H1 (cell line): ENCODE results near the gene RNF145. TPM values are rescaled to one million over a fixed set of nuclear protein-coding genes. Genes with fewer than 3 reads are reported as not detected.
"Not testable (repeated sequence)": the region's sequence is repeated elsewhere in the genome, so short reads cannot be mapped to it uniquely, and the experiment has no call there.

Experiments
- CTCF ChIA-PET: fragments of 300-600 bp; sonication (Branson Sonifier 250); formaldehyde crosslinking; loops from one replicate; lab custom pipeline; 2021; ENCODE audit not compliant: partially characterized antibody; lab: Charles Lee
- POLR2A ChIA-PET: fragments of 300-600 bp; sonication (Branson Sonifier 250); formaldehyde crosslinking; loops from one replicate; lab custom pipeline; 2021; ENCODE audit warnings: inconsistent platforms; ENCODE audit not compliant: partially characterized antibody; lab: Charles Lee
- DNase-seq, 2 experiments: peaks; one replicate each; pipeline versions ENCODE4 v3.0.0 to v3.0.0-alpha.2; 2010 to 2022; ENCODE audit warnings: low spot score in 2 of 2, low read depth in 1 of 2, mixed read lengths in 1 of 2
- FAIRE-seq: peaks from 2 replicates; lab custom pipeline; 2011; peaks lifted over from hg19 to GRCh38; lab: Jason Lieb, UNC
- H2AFZ ChIP-seq: 2 replicates; pipeline ENCODE4 v1.8.1; 2012; ENCODE audit warnings: low read length, inconsistent platforms
- H2AK5ac ChIP-seq: 2 replicates; pipeline ENCODE4 v1.6.1; 2013; ENCODE audit warnings: low read depth, low read length
- H2BK120ac ChIP-seq: replicated peaks from 2 replicates; pipeline ENCODE3; 2013; ENCODE audit warnings: low read depth, low read length, inconsistent platforms
- H2BK12ac ChIP-seq: 2 replicates; pipeline ENCODE4 v1.6.1; 2013; ENCODE audit warnings: low read depth, low read length
- H2BK15ac ChIP-seq: 2 replicates; pipeline ENCODE4 v1.6.1; 2013; ENCODE audit warnings: low read length
- H2BK20ac ChIP-seq: 2 replicates; pipeline ENCODE4 v1.6.1; 2013; ENCODE audit warnings: low read length
- H2BK5ac ChIP-seq: 2 replicates; pipeline ENCODE4 v1.6.1; 2013; ENCODE audit warnings: low read depth, low read length
- H3K14ac ChIP-seq: 2 replicates; pipeline ENCODE4 v1.6.1; 2013; ENCODE audit warnings: inconsistent platforms; ENCODE audit not compliant: insufficient read length
- H3K18ac ChIP-seq: 2 replicates; pipeline ENCODE4 v1.6.1; 2013; ENCODE audit warnings: low read length; ENCODE audit errors: extremely low read depth
- H3K23ac ChIP-seq: 2 replicates; pipeline ENCODE4 v1.6.1; 2013; ENCODE audit warnings: inconsistent platforms; ENCODE audit not compliant: insufficient read length
- H3K23me2 ChIP-seq: 2 replicates; pipeline ENCODE4 v1.6.1; 2013; ENCODE audit warnings: low read depth, low read length
- H3K27ac ChIP-seq: 2 replicates; pipeline ENCODE4 v1.6.1; 2011; ENCODE audit warnings: low read depth, low read length, inconsistent platforms
- H3K27me3 ChIP-seq, 4 experiments: replicated peaks in 1 of 4; 1 replicate in 1 of 4; 2 replicates in 3 of 4; pipeline versions ENCODE4 v1.6.1 to v1.8.1; 2011 to 2013; ENCODE audit warnings: low read length in 3 of 4, mild to moderate bottlenecking in 3 of 4, inconsistent platforms in 2 of 4, mixed read lengths in 2 of 4, moderate library complexity in 1 of 4; ENCODE audit not compliant: control insufficient read depth in 3 of 4, insufficient read depth in 3 of 4; ENCODE audit errors: extremely low read depth in 1 of 4
- H3K36me3 ChIP-seq, 4 experiments: 2 replicates each; pipeline versions ENCODE4 v1.6.1 to v1.8.1; 2011 to 2013; ENCODE audit warnings: mild to moderate bottlenecking in 4 of 4, low read length in 3 of 4, moderate library complexity in 2 of 4, control low read depth in 1 of 4, inconsistent platforms in 1 of 4; ENCODE audit not compliant: insufficient read depth in 4 of 4, control insufficient read depth in 2 of 4
- H3K4ac ChIP-seq: replicated peaks from 2 replicates; pipeline ENCODE3; 2013; ENCODE audit warnings: low read length, low read depth, mixed read lengths, inconsistent platforms; ENCODE audit not compliant: insufficient read length
- H3K4me1 ChIP-seq, 4 experiments: replicated peaks in 1 of 4; 1 replicate in 1 of 4; 2 replicates in 3 of 4; pipeline versions ENCODE4 v1.6.1 to v1.8.1; 2011 to 2013; ENCODE audit warnings: low read length in 3 of 4, inconsistent platforms in 2 of 4, mixed read lengths in 1 of 4; ENCODE audit not compliant: insufficient read depth in 4 of 4, control insufficient read depth in 3 of 4
- H3K4me2 ChIP-seq, 2 experiments: 2 replicates each; pipeline versions ENCODE4 v1.6.1 to v1.8.1; 2011 to 2013; ENCODE audit warnings: low read depth in 2 of 2, low read length in 2 of 2, control low read depth in 1 of 2, inconsistent platforms in 1 of 2, mild to moderate bottlenecking in 1 of 2; ENCODE audit not compliant: insufficient read depth in 1 of 2
- H3K4me3 ChIP-seq, 4 experiments: fragments of 200-600, 300-600 bp in 1 of 4; sonication (generic), shearing (Covaris generic), sonication (Bioruptor Twin) in 1 of 4; 2 replicates each; pipeline versions ENCODE4 v1.5.1 to v1.8.1; 2011 to 2016; ENCODE audit warnings: low read length in 4 of 4, low read depth in 3 of 4, control low read depth in 2 of 4, inconsistent platforms in 2 of 4, mild to moderate bottlenecking in 2 of 4, mixed read lengths in 1 of 4, moderate library complexity in 1 of 4; ENCODE audit not compliant: insufficient read depth in 2 of 4; ENCODE audit errors: extremely low read depth in 1 of 4
- H3K56ac ChIP-seq: replicated peaks from 2 replicates; pipeline ENCODE3; 2013; ENCODE audit warnings: low read depth, mild to moderate bottlenecking, mixed read lengths, low read length, inconsistent platforms; ENCODE audit not compliant: insufficient read length
- H3K79me1 ChIP-seq: 2 replicates; pipeline ENCODE4 v1.6.1; 2013; ENCODE audit warnings: low read depth, low read length, control low read depth
- H3K79me2 ChIP-seq, 2 experiments: 2 replicates each; pipeline versions ENCODE4 v1.6.1 to v1.8.1; 2012 to 2013; ENCODE audit warnings: low read length in 2 of 2, mild to moderate bottlenecking in 2 of 2, inconsistent platforms in 1 of 2; ENCODE audit not compliant: insufficient read depth in 2 of 2, control insufficient read depth in 1 of 2
- H3K9ac ChIP-seq, 4 experiments: replicated peaks in 1 of 4; 1 replicate in 1 of 4; 2 replicates in 3 of 4; pipeline versions ENCODE4 v1.6.1 to v1.8.1; 2011 to 2013; ENCODE audit warnings: low read depth in 3 of 4, low read length in 3 of 4, control low read depth in 2 of 4, mild to moderate bottlenecking in 2 of 4, moderate library complexity in 2 of 4, inconsistent platforms in 1 of 4; ENCODE audit errors: extremely low read depth in 1 of 4
- H3K9me3 ChIP-seq, 2 experiments: 2 replicates each; pipeline versions ENCODE4 v1.6.1 to v1.8.1; 2012 to 2013; ENCODE audit warnings: mild to moderate bottlenecking in 2 of 2, moderate library complexity in 2 of 2, control low read depth in 1 of 2, inconsistent platforms in 1 of 2, low read depth in 1 of 2, low read length in 1 of 2, mixed read lengths in 1 of 2; ENCODE audit not compliant: insufficient read depth in 2 of 2
- H4K20me1 ChIP-seq, 2 experiments: replicated peaks in 1 of 2; 2 replicates each; pipeline versions ENCODE3 to v1.8.1; 2011 to 2013; ENCODE audit warnings: inconsistent platforms in 2 of 2, low read length in 2 of 2, mild to moderate bottlenecking in 1 of 2; ENCODE audit not compliant: insufficient read depth in 2 of 2, control insufficient read depth in 1 of 2
- H4K5ac ChIP-seq: 2 replicates; pipeline ENCODE4 v1.6.1; 2013; ENCODE audit warnings: low read length, low read depth, mixed read lengths, inconsistent platforms; ENCODE audit not compliant: insufficient read length
- H4K8ac ChIP-seq: 2 replicates; pipeline ENCODE4 v1.8.0; 2013; ENCODE audit warnings: mild to moderate bottlenecking, moderate library complexity, low read length, inconsistent platforms; ENCODE audit not compliant: insufficient read depth; ENCODE audit errors: extremely low read depth
- H4K91ac ChIP-seq: replicated peaks from 2 replicates; pipeline ENCODE3; 2013; ENCODE audit warnings: low read length, mixed read lengths, inconsistent platforms; ENCODE audit not compliant: insufficient read length
- CREB1 ChIP-seq: IDR thresholded peaks from 2 replicates; pipeline ENCODE4 v1.6.1; 2012; ENCODE audit warnings: inconsistent platforms
- EP300 ChIP-seq, 2 experiments: IDR thresholded peaks; 1 replicate in 1 of 2; 2 replicates in 1 of 2; pipeline ENCODE4 v1.6.1; 2011 to 2012; ENCODE audit warnings: low read depth in 2 of 2, low read length in 2 of 2, mild to moderate bottlenecking in 2 of 2, borderline replicate concordance in 1 of 2, inconsistent platforms in 1 of 2, moderate library complexity in 1 of 2
- NRF1 ChIP-seq: IDR thresholded peaks from 2 replicates; pipeline ENCODE4 v1.6.1; 2011; ENCODE audit warnings: mild to moderate bottlenecking, low read depth, low read length, improper control_type of control experiment
- RBBP5 ChIP-seq: IDR thresholded peaks from 2 replicates; pipeline ENCODE4 v1.7.1; 2012; ENCODE audit warnings: low read depth, mild to moderate bottlenecking, inconsistent platforms, low read length, moderate library complexity, borderline replicate concordance
- RNF2 ChIP-seq: fragments of 200-900, 300-1000 bp; sonication (generic); IDR thresholded peaks from 2 replicates; pipeline ENCODE4 v1.7.1; 2016; ENCODE audit warnings: borderline replicate concordance, low read depth, mild to moderate bottlenecking, antibody characterized with exemption, low read length; ENCODE audit not compliant: poor library complexity, severe bottlenecking; ENCODE audit errors: missing control alignments
- SIRT6 ChIP-seq: IDR thresholded peaks from one replicate; pipeline ENCODE4 v1.7.1; 2012; ENCODE audit warnings: low read length, inconsistent platforms
- SIX5 ChIP-seq: IDR thresholded peaks from 2 replicates; pipeline ENCODE4 v1.6.1; 2011; ENCODE audit warnings: mild to moderate bottlenecking, low read depth, low read length
- WGBS, 2 experiments: shearing (Covaris generic) in 1 of 2; methylation state at CpG; one replicate each; pipeline versions ENCODE4 v1.1.6 to v1.1.7; 2013 to 2015; ENCODE audit warnings: low lambda C conversion rate in 2 of 2, mixed read lengths in 2 of 2, inconsistent platforms in 1 of 2, low coverage in 1 of 2, missing lambda C conversion rate in 1 of 2; ENCODE audit not compliant: insufficient replicate concordance in 2 of 2, insufficient coverage in 1 of 2, insufficient read length in 1 of 2; ENCODE audit errors: extremely low coverage in 1 of 2, missing lambda C conversion rate in 1 of 2; 5-methylcytosine and 5-hydroxymethylcytosine counted together
- polyA plus RNA-seq, 7 experiments: library from polyadenylated mRNA; depleted of rRNA in 3 of 7; stranded (reverse) in 5 of 7; unstranded in 2 of 7; fragments of >200 nt in 5 of 7; fragments of 200-250 nt in 2 of 7; gene quantifications; 1 replicate in 5 of 7; 2 replicates in 1 of 7; 4 replicates in 1 of 7; pipeline versions ENCODE4 v1.2.1 to v1.2.3, GENCODE V29; 2011 to 2013; ENCODE audit warnings: missing spikeins in 2 of 7, mixed read lengths in 2 of 7
- total RNA-seq: library from RNA; stranded (reverse); fragmentation: NEBNext Ultra II Directional; extraction: Animal tissue kit (Norgen Biotek cat#: 25700); gene quantifications from 2 replicates; pipeline ENCODE4 v1.2.1, GENCODE V29; 2021

The RNF145 gene
- total and polyA plus RNA-seq, 2 of the 8 experiments (the other 6 are each of a cell fraction or from before 2014, with no cell fraction given), result 34.2 to 72.5 TPM

- TF ChIP-seq EP300 (IDR thresholded peaks at IDR 0.05; ENCODE audit: borderline replicate concordance in 1 of 2, low read depth in 2 of 2, low read length in 2 of 2), result no peak
- TF ChIP-seq RBBP5, result no peak
- TF ChIP-seq CREB1, result no peak
- TF ChIP-seq RNF2, result no peak
- TF ChIP-seq SIX5, result no peak
- no peak for TF ChIP-seq SIRT6
- no peak for TF ChIP-seq NRF1
- TF ChIP-seq, all 59 proteins: peak for 0
These were observed 31.0 kb upstream of the RNF145 start (continued) for GRCh38 chr5:159240301-159240870.

GRCh38 chr5:159235871-159236520 is 26.6 kb upstream of the RNF145 start:
- H3K4me3 ChIP-seq, H2BK120ac ChIP-seq, H4K20me1 ChIP-seq, H3K4ac ChIP-seq, H3K56ac ChIP-seq, H3K4me2 ChIP-seq, H2AK5ac ChIP-seq, CTCF ChIA-PET, H3K23me2 ChIP-seq, H4K5ac ChIP-seq, H4K8ac ChIP-seq, H3K36me3 ChIP-seq, H3K18ac ChIP-seq, H2BK5ac ChIP-seq, H4K91ac ChIP-seq, H3K4me1 ChIP-seq, H3K23ac ChIP-seq, FAIRE-seq, H3K9me3 ChIP-seq, H2BK20ac ChIP-seq, POLR2A ChIA-PET, DNase-seq, H3K79me1 ChIP-seq, H3K79me2 ChIP-seq, H2AFZ ChIP-seq, H3K27ac ChIP-seq, H3K14ac ChIP-seq, H2BK15ac ChIP-seq, H3K9ac ChIP-seq, H2BK12ac ChIP-seq: not testable (repeated sequence)
- WGBS, 2 experiments, result 91% methylated on average over 2 of the region's 2 CpGs; no CpG with 5 or more reads in 1 of the 2 experiments
- H3K27me3 ChIP-seq, result peaks cover 6 to 23% (median 12%) of the 10 kb centered on the region in 4 experiments; a peak in 6 of 7 replicates
